ENCODE data around the gene PSMD2.

- TF ChIP-seq POLR2AphosphoS5 (IDR thresholded peaks at IDR 0.05) (peak; percentile 42), CTCF (IDR thresholded peaks at IDR 0.05) (no peak), POLR2A (IDR thresholded peaks at IDR 0.05) (peak; percentile 39)
These were observed 15.9 kb downstream of the PSMD2 start for GRCh38 chr3:184314700-184315542.
